Measurements from ENCODE around the gene BTBD19. TPM values are rescaled to one million over a fixed set of nuclear protein-coding genes. Genes with fewer than 3 reads are reported as not detected.

BTBD19 gene
- total RNA-seq, 1 donor from 2014 or later: 5.9 TPM

GRCh38 chr1:44839576-44839975 is 31.3 kb downstream of the BTBD19 start:
- Mint-ChIP-seq H3K27me3 (ENCODE audit: unreplicated experiment) (peaks cover 2% of the 10 kb centered on the region), H3K4me3 (ENCODE audit: unreplicated experiment) (peak overlapping the region; percentile 14), H3K27ac (ENCODE audit: unreplicated experiment) (peak overlapping the region; percentile 86), H3K4me1 (ENCODE audit: low read depth, unreplicated experiment) (peaks cover 18% of the 10 kb centered on the region), H3K36me3 (ENCODE audit: unreplicated experiment) (peaks cover 5% of the 10 kb centered on the region), H3K9me3 (ENCODE audit: unreplicated experiment) (peaks cover 9% of the 10 kb centered on the region)
- no peak for DNase-seq
- TF ChIP-seq CTCF (IDR thresholded peaks at IDR 0.05; ENCODE audit: partially characterized antibody, unreplicated experiment): no peak

GRCh38 chr1:44842486-44842861 is 34.2 kb downstream of the BTBD19 start:
- H3K27ac Mint-ChIP-seq (ENCODE audit: unreplicated experiment): peak overlapping the region; percentile 62
- peaks cover 2% of the 10 kb centered on the region for H3K27me3 Mint-ChIP-seq (ENCODE audit: unreplicated experiment)
- no peak for DNase-seq

GRCh38 chr1:44842862-44843655 is 34.7 kb downstream of the BTBD19 start, which contains the start of gene PTCH2:
Gene PTCH2, minus strand, starts transcription at chr1:44843253. Its CDS starts 321 bp downstream, at chr1:44842932.
- DNase-seq: peak; percentile 95
- peaks cover 6% of the 10 kb centered on the region for H3K9me3 Mint-ChIP-seq (ENCODE audit: unreplicated experiment)
- TF ChIP-seq CTCF (IDR thresholded peaks at IDR 0.05; ENCODE audit: partially characterized antibody, unreplicated experiment): no peak
- peak within 1 kb of the TSS; percentile 93 for H3K4me3 Mint-ChIP-seq (ENCODE audit: unreplicated experiment)
- H3K27ac Mint-ChIP-seq (ENCODE audit: unreplicated experiment): peak within 1 kb of the TSS; percentile 62
- H3K4me1 Mint-ChIP-seq (ENCODE audit: low read depth, unreplicated experiment): peaks cover 15% of the 10 kb centered on the region
- H3K36me3 Mint-ChIP-seq (ENCODE audit: unreplicated experiment): peaks cover 5% of the 10 kb centered on the region
- peaks cover 2% of the 10 kb centered on the region for H3K27me3 Mint-ChIP-seq (ENCODE audit: unreplicated experiment)

More at GRCh38 chr1:44842486-44842861, 34.2 kb downstream of the BTBD19 start:
- Mint-ChIP-seq H3K4me3 (ENCODE audit: unreplicated experiment) (peak overlapping the region; percentile 93), H3K4me1 (ENCODE audit: low read depth, unreplicated experiment) (peaks cover 15% of the 10 kb centered on the region), H3K9me3 (ENCODE audit: unreplicated experiment) (peaks cover 6% of the 10 kb centered on the region), H3K36me3 (ENCODE audit: unreplicated experiment) (peaks cover 5% of the 10 kb centered on the region)
- TF ChIP-seq CTCF (IDR thresholded peaks at IDR 0.05; ENCODE audit: partially characterized antibody, unreplicated experiment): no peak

- Mint-ChIP-seq H3K4me1 (ENCODE audit: low read depth, unreplicated experiment) (peaks cover 4% of the 10 kb centered on the region), H3K27ac (ENCODE audit: unreplicated experiment) (no peak overlapping the region), H3K4me3 (ENCODE audit: unreplicated experiment) (no peak overlapping the region), H3K27me3 (ENCODE audit: unreplicated experiment) (peaks cover 6% of the 10 kb centered on the region), H3K9me3 (ENCODE audit: unreplicated experiment) (peaks cover 1% of the 10 kb centered on the region), H3K36me3 (ENCODE audit: unreplicated experiment) (no peaks in the 10 kb centered on the region)
- DNase-seq: no peak
- no peak for TF ChIP-seq CTCF (IDR thresholded peaks at IDR 0.05; ENCODE audit: partially characterized antibody, unreplicated experiment)
Observed at GRCh38 chr1:44846985-44847384, 38.7 kb downstream of the BTBD19 start.

GRCh38 chr1:44847845-44848244 is 39.5 kb downstream of the BTBD19 start:
- Mint-ChIP-seq H3K4me3 (ENCODE audit: unreplicated experiment) (no peak overlapping the region), H3K27me3 (ENCODE audit: unreplicated experiment) (peaks cover 6% of the 10 kb centered on the region), H3K36me3 (ENCODE audit: unreplicated experiment) (peaks cover 3% of the 10 kb centered on the region), H3K9me3 (ENCODE audit: unreplicated experiment) (peaks cover 3% of the 10 kb centered on the region), H3K27ac (ENCODE audit: unreplicated experiment) (no peak overlapping the region), H3K4me1 (ENCODE audit: low read depth, unreplicated experiment) (peaks cover 4% of the 10 kb centered on the region)
- no peak for DNase-seq
- TF ChIP-seq CTCF (IDR thresholded peaks at IDR 0.05; ENCODE audit: partially characterized antibody, unreplicated experiment): no peak

Measured in glutamatergic neuron (in vitro differentiated cells).